ENCODE results near the gene RASSF5.

Gene RASSF5

DNA sequence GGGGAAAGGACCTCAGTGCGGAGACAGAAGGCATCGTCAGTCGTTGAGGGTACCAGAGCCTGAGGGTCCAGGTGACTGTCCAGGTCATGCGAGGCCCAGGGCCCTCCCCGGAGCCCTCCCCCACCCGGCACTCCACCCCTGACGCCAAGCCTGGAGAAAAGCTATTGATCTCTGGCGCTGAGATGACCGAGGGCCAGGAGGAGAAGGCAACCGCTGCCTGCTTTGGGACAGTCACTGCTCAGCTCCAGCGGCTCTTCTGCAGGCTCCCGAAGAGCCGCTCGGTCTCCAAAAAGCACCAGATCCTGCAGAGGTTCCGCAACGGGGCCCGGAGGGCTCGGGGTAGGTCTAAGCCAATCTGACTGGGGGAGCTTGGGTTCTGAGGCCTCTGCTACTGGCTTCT is 10.9 kb downstream of the RASSF5 start:
- DNase-seq, result no peak

DNA sequence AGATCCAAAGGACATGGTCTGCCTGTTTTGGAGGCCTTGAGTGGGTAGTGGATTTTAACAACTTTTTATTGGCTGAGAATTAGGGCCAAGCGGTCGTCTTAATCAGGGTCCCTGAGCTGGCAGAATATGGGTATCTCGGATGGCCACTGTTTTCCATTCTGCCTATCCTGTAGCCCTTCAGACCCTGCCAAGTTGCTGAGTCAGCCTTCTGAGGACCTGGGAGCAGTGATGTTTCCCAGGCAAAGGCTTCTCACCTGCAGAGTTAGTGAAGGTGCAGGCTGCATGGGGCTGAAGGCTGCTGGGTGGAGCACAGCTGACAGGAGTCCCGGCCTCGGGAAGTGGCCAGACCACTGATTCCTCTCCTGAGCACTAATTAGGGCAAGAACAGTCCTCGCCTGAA is 11.4 kb downstream of the RASSF5 start:
- no peak for DNase-seq

DNA sequence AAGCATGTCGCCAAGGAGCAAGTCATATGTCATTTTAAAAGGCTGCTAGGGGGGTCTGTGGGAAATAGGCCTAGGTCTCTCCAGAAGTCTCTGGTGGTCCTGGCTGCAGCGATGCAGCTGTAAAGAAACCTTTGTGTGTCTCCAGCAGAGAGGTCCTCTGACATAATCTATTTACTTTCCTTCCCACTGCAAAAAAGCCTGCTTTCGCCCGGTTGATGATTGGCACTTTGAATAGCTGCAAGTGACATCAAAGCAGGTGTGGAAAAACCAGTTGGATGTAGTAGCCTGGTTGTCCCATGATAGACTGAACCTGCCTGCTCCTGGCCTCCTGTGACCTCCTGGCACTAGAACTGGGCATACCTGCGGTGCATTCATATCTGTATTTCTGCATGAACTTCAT is 13.8 kb downstream of the RASSF5 start:
- DNase-seq, result no peak

DNA sequence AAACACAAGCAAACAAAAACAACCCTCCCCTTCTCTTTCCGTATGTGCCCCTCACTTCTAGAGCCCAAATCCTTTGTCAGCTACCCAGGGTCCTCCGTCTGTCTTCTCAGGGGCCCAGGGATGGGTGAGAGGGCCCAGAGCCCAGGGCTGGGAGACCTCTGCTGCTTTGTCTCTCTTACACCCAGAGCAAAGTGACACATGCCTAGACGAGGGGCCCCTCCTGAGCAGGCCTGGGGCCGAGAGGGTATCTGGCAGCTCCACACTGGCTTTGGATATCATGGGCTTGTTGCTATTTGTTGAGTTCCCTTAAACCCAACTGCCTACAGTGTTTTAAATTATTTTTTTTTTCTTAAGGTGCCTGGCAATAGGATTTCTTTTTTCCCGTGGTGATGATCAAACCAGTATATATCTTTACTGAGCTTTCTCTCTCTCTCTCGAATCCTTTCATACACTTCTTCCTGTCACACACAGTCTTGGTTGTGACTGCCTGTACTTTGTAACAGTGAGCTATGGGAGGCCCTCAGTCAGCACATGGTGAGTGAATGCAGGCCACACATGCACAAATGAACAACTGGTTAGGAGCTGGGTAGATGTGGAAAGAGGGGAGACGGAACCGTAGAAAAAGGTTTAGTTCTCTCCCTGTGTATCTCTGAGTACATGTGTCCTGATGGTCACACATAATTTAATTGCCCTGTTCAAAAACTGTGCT is 14.5 kb downstream of the RASSF5 start:
- DNase-seq, result no peak

DNA sequence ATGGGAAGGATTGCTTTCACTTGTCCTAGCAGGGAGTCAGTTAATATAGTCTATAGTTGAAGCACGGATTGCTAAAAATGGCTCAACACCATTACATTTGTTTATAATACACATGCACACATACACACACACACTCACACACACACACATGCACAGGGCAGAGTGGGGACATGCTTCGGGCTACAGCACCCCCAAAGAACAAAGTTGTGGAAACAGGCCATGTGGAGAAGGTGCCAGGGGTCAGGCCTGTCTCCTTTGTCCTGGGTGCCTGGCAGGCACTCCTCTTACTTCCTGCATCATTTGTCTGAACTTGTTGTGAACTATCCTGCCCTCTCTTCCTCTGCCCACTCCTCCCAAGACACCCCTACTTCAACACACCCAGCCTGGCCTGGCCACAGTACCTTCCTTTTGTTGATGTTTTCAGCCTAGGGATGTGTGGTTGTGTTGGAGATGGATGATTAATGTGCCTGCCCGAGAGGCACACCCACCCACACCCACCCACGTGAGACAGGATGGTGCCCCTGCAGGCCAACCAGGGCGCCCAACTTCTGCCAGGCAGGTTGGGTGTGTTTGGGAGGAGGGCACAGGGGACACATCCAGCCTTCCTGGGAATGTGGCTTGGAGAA is 17.5 kb downstream of the RASSF5 start:
- DNase-seq, result no peak

DNA sequence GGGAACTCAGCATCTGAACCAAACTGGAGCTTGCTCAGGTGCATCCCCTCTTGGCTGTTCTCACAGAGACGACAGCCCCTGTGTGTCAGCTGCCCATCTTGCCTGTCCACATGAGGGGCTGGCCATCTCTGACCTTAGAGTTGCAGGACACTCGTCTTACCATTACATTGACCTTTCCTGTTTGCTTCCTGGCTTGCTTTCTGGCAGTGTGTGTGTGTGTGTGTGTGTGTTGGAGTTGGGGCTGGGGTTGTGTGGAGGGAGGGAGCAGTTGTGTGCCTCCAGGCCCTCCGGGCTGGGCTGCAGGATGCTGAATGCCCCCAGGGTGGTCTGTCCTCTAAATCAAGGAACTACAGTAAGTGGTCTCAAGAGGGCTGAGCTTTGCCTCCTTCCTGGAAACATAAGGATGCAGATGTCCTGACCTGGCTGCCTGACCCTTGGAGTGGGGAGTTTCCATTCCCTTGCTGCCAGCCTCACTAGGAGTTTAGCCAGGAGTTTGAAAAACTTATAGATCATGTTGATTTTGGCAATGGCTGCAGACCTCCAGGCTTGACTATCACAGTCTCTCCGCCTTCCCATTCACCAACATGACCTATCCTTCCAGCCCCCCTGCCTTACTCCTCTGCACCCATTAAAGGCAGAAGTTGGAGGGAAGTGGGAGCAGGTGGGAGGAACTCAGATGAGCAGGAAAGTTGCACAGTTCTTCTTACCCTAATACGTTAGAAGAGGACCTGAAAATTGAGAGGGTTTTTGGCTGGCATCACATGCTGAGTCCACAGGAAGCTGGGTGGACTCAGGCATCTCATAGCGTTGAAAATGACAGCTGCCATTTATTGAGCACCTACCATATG is 19.0 kb downstream of the RASSF5 start:
- no peak for DNase-seq

DNA sequence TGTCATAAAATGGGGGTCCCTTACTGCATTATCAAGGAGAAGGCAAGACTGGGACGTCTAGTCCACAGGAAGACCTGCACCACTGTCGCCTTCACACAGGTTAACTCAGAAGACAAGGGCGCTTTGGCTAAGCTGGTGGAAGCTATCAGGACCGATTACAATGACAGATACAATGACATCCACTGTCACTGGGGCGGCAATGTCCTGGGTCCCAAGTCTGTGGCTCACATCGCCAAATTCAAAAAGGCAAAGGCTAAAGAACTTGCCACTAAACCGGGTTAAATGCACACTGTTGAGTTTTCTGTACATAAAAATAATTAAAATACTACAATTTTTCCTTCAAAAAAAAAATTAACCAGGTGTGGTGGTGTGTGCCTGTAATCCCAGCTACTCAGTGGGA is 22.1 kb downstream of the RASSF5 start:
- DNase-seq, result no peak

DNA sequence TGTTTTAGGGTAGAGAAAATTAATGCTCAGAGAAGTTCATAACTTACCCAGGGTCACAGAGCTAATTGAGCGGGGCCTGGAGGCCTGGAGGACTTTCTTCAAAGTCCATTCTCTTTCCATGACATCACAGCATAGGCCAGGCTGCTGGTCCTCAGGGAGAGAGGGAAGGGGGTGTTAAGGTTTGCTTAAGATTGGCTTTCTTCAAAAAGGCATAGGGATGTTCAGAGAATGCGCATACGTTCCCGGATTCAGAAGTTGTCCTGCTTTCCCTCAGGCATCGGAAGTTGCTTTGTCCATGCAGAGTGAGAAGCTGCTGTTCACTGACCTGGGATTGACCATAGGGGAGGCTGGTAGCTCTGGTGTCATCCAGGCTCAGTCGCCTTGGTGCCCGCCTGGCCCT is 25.0 kb downstream of the RASSF5 start:
- no peak for DNase-seq

DNA sequence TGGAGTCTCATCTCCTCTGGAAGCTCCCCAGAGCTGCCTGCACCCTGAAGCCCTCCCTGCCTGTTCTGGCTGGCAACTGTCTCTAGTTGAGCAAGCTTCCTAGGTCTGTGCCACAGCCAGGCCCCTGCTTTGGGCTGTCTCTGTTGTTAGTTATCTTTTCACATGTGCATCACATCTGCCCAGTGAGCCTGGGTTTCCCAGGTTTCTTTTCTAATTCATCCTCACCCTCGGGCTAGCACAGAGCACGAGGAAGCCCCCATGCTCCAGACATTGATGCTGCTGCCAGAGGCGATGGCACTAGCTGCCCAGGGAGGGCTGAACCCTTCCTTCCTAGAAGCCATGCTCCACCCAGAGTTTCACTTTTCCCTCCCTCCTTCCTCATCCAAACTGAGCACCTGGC is 27.2 kb downstream of the RASSF5 start:
- no peak for DNase-seq

DNA sequence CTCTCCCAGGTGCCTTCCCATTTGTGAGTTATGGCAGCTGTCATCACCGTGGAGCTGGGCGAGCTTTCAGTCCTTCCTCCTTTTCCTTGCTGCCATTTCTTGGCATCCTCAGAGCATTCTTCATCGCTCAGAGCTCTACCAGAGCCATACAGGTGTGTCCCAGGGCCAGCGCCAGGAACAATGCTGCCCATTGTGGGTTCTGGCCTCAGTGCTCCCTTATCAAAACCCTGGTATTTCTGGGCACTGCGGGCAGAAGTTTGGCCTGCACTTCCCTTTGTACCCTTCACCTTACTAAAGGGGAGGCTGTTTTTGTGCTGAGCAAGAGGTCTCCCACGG is 28.5 kb downstream of the RASSF5 start:
- no peak for DNase-seq

DNA sequence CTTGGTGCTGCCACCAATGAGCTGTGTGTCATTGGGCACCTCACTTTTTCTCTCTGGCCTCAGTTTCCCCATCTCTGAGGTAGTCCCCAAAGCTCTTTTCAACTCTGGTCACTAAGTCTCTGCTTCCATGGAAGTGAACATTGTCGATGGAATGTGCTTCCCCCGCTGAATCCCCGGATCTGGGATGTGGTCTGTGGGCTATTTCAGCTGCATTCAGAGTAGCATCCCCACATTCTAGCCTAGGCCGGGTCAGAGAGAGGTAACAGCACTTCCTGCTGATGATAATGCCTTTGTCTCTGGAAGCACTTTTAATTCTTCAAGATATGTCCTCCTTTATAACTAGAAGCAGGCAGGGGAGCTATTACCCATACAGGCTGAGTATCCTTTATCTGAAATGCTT is 29.8 kb downstream of the RASSF5 start:
- no peak for DNase-seq

DNA sequence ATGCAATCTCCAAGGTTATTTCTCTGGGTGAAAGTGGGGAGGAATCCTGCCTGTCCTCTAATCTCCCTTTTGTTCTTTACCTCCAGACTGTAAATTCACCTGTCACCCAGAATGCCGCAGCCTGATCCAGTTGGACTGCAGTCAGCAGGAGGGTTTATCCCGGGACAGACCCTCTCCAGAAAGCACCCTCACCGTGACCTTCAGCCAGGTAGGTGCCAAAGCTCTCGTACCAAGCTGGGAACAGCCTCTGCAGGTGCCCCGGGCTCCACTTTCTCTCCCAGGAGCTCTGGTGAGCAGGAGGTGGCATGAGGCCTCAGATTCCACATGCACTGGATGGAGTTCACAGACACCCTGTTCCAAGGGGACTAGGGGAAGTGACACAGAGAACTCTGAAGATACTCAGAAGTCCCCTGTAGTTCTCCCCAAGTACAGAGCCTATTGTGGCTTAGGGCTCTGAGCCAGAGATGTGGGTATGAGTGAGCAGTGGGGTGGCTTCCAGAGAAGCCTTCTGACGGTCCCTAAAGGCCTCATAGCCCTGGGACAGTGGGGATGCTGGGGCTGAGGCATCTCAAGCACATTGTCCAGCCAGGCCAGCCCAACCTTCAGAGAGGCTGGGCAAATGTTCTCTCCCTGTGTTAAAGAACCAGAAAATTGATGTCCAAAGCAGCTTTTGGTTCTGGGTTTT is 30.9 kb downstream of the RASSF5 start:
- DNase-seq, result no peak

DNA sequence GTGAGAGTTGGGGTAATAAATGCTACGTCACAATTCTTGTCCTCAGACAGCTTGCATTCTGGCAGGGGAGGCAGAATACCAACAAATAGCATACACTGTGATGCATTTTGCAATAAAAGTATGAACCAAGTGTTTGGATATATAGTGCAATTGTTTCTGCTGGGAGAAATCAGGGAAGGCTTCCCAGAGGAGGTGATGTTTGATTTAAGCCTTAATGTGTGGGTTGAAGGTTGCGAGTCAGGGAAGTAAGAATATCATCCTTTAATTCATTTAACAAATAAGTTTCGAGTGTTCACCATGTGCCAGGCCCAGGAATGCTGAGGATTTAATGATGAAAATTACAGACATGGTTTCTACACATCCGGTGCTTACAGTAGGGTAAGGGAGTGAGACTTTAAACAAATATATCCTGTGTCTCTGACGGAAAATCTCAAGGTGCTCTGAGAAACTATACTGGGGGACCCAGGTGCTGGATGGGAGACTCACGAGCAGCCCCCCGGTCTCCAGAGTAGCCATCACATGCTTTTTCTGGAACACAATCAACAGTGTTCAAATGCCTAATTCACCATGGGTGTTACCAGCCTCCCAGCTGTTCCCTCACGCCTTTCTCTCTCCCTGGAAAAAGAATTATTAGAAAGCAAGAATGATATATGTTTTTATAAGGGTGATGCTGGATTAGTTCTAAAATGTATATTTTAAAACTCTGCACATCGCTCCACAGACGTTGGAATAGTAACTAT is 31.7 kb downstream of the RASSF5 start:
- DNase-seq, result no peak

DNA sequence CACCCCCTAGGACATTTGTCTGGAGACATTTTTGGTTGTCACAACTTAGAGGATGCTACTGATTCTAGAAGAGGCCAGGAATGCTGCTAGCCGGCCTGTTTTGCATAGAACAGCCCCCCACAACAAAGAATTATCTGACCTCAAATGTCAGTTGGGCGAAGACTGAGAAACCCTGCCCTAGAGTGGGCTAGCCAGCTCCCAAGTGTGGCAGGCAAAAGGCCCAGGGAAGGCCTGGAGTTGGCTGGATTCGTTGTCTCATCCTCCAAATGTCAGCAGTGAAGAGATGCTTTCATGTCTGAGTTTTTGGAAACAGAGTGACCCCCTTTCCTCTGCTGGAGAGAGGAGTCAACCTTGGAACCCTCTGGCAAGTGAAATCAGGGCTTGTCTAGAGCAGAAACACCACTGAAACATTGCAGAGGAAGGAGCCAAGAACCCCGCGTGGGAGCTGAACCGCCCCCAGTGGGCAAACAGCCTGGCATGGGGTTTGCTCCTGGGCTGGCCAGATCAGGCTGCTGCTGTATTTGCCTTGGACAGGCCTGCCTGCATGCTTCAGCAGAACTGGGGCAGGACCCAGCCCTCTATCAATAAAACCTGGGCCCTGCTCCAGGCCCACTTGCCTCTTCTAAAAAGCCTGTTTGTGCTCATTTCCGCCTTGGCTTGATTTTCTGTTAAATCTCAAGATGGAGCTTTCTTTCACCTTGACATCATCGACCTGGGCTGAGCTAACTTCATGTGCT is 32.9 kb downstream of the RASSF5 start:
- no peak for DNase-seq

DNA sequence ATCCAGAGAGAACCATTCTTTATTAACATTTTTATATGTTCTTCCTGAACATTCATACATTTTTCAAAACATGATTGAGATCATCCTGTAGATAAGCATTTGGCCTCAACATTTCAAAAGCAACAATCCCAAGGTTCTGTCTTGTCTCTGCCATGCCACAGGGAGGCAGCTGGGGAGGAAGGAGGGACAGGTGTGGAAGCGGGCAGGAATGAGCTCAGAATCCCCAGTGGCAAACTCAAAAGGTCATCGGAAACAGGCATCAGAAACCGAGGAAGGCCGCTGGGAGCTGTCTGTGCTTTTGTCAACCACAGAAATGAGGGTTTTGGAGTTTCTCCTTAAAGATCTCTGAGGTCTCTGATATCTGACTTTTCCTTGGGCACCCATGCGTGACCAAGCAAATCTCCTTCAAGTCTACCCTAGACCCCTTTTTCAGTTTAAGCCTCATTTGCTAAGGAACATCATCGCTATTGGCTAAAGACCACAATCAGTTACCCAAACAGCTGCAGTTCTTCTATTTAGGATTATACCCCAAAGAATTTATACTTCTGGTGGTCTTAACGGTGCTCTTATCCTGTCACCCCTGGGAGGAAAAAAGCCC is 34.0 kb downstream of the RASSF5 start:
- no peak for DNase-seq

DNA sequence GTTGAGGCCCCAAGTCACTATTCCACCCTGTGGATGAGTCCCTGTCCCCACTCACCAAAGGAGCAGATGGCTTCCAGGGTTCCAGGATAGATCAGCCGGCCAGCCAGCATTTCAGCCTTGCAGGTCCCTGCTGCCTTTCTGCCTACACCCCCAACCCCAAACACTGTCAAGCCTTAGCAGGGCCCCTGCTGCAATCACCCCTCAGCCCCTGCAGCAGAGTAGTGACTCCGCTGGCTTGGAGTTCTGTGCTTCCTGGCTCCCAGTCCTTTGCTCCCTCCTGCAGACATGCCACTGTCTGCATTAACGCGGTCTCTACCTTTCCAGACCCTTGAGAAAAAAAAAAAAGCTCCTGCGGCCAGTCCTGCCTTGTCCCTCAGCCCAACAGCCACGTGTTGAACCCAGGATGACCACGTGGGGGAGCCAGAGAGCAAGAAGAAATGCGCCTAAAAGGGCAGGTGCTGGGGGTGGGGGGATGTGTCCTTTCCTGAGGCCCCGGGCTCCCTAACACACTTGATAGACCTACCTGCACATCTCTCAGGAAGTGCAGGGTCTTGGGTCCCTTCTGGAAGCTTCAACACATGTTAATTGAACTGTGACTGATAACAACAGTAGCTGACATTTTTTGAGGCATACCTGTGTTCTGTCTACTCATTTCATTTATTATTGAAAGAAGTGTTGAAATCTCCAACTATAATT is 37.4 kb downstream of the RASSF5 start:
- peak; percentile 38 for DNase-seq

DNA sequence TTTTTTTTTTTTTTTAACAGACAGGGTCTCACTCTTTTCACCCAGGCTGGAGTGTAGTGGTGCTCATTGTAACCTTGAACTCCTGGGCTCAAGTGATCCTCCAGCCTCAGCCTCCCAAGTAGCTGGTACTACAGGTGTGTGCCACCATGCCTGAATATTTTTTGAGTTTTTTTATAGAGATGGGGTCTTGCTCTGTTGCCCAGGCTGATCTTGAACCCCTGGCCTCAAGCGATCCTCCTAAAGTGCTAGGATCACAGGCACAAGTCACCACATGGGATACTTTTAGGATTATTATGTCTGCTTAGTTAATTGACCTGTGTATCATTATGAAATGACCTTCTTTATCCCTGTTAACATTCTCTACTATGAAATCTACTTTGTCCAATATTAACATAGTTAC is 38.0 kb downstream of the RASSF5 start:
- DNase-seq, result no peak

DNA sequence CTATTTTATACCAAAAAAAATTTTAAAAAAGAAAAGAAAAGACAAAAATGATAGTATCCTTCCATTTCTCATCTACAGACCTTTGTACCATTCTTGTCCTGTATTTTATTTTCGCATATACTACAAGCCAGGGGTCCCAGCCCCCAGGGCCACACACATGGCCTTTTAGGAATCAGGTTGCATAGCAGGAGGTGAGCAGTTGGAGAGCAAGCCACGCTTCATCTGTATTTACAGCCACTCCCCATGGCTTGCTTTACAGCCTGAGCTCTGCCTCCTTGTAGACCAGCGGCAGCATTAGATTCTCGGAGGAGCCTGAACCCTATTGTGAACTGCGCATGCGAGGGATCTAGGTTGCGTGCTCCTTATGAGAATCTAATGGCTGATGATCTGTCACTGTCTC is 39.8 kb downstream of the RASSF5 start:
- peak; percentile 11 for DNase-seq

DNA sequence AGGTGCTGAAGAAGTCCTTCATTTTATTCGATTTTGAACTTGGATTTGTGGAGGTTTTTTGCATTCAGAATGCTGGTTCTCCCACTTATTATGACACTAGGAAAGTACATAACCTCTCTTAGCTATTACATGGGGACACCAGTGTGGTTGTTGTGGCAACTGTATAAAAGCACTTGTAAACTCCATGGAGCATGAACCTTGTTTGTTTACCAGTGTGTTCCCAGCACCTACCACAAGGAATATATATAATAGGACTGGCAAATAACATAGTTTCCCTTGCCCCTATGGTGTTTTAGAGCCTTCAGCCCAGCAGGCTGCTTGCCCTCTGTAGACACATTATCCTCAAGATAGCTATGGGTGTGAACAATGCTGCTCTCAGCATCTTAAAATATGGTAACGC is 43.1 kb downstream of the RASSF5 start:
- peak; percentile 42 for DNase-seq

DNA sequence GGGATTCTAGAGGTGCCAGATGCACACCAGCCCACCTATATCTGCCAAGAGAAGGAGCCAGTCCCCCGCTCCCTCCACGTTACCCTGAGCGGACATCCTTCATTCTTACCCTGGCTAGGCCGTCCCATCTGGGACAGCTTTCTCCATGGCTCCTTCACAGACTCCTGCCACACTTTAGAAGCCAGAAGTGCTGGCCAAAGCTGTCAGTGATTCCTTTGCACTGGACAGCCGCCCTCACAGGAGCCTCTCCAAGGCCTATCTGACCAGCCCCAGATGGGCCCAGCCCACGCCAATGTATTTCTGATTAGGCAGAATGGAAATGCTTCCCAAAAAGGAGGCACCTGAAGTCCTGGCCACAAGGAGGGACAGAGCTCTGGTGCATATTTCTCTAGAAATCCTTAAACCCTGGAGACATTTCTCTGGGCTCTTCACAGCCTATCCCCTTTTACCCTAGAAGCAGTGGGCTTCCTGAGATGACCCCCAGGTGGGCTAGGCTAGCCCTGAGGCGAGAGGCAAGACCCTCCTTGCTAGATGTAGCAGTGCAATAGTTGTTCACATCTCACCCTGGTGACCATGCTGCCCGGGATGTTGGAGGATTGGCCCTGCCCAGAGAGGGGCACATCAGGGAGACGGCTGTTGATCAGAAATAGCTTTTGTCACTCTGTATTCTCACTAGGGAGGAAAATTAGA is 44.1 kb downstream of the RASSF5 start:
- peak; percentile 14 for DNase-seq

DNA sequence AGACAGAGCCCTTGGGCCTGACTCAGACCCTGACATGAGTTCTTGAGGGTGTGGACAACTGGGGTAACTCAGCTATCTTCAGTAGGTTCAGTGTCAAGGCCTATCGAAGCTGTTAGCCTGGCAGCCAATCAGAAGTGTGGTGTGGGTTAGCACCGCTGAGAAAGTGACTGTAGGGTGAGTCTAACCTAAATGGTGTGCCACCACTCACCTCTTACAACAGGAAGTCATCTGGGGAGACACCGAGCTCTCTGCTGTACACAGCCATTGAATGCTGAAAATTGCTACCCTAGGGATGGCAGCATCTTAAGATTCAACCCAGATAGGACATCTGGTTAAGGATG is 44.6 kb downstream of the RASSF5 start:
- no peak for DNase-seq

Data from NCI-H2171 treated with DMSO at 0.1 percent for 48 hours (cell line).